Stimulated activated naive CD8-positive, alpha-beta T cell treated with anti-CD3 and anti-CD28 coated beads, Interleukin-15, Interleukin-2, amounts not matched to agents 100 ng/mL and 50 ng/mL, for 24 hours (primary cell): Measurements from ENCODE around the gene SMAD3.
A peak's percentile ranks its signal among the peaks of the same experiment; 100 is the strongest.

Experiments
- H3K27ac Mint-ChIP-seq: one replicate; pipeline ENCODE4 v1.8.0; 2021; ENCODE audit warnings: mild to moderate bottlenecking, mixed read lengths
- H3K27me3 Mint-ChIP-seq: one replicate; pipeline ENCODE4 v1.8.0; 2021; ENCODE audit warnings: mixed read lengths
- H3K36me3 Mint-ChIP-seq: one replicate; pipeline ENCODE4 v1.8.0; 2021; ENCODE audit warnings: low read depth, mixed read lengths
- H3K4me1 Mint-ChIP-seq: one replicate; pipeline ENCODE4 v1.8.0; 2021; ENCODE audit warnings: low read depth, mixed read lengths
- H3K4me3 Mint-ChIP-seq: one replicate; pipeline ENCODE4 v1.8.0; 2021; ENCODE audit warnings: mild to moderate bottlenecking, mixed read lengths
- H3K9me3 Mint-ChIP-seq: one replicate; pipeline ENCODE4 v1.8.0; 2021; ENCODE audit warnings: mixed read lengths

The SMAD3 gene

GRCh38 chr15:67080118-67080899 lies 14.9 kb downstream of the SMAD3 start:
- no peaks in the 10 kb centered on the region for H3K9me3 Mint-ChIP-seq
- peak overlapping the region; percentile 47 for H3K27ac Mint-ChIP-seq

GRCh38 chr15:67080900-67081431 lies 15.6 kb downstream of the SMAD3 start:
- H3K36me3 Mint-ChIP-seq, result peaks cover 15% of the 10 kb centered on the region
- peak overlapping the region; percentile 47 for H3K27ac Mint-ChIP-seq
- H3K9me3 Mint-ChIP-seq, result no peaks in the 10 kb centered on the region
- peak overlapping the region; percentile 40 for H3K4me3 Mint-ChIP-seq
- H3K4me1 Mint-ChIP-seq, result peaks cover 95% of the 10 kb centered on the region
- H3K27me3 Mint-ChIP-seq, result no peaks in the 10 kb centered on the region

More at GRCh38 chr15:67080118-67080899, 14.9 kb downstream of the SMAD3 start:
- Mint-ChIP-seq H3K4me3 (peak overlapping the region; percentile 40), H3K36me3 (peaks cover 18% of the 10 kb centered on the region), H3K27me3 (no peaks in the 10 kb centered on the region), H3K4me1 (peaks cover 95% of the 10 kb centered on the region)

GRCh38 chr15:67082007-67082536 lies 16.7 kb downstream of the SMAD3 start:
- H3K27ac Mint-ChIP-seq, result peak overlapping the region; percentile 59
- peaks cover 95% of the 10 kb centered on the region for H3K4me1 Mint-ChIP-seq
- H3K9me3 Mint-ChIP-seq, result no peaks in the 10 kb centered on the region
- peaks cover 10% of the 10 kb centered on the region for H3K36me3 Mint-ChIP-seq
- no peaks in the 10 kb centered on the region for H3K27me3 Mint-ChIP-seq
- peak overlapping the region; percentile 44 for H3K4me3 Mint-ChIP-seq

- Mint-ChIP-seq H3K9me3 (no peaks in the 10 kb centered on the region), H3K27ac (peak overlapping the region; percentile 72), H3K4me3 (peak overlapping the region; percentile 44), H3K36me3 (peaks cover 10% of the 10 kb centered on the region), H3K4me1 (peaks cover 95% of the 10 kb centered on the region), H3K27me3 (no peaks in the 10 kb centered on the region)
These were observed 17.8 kb downstream of the SMAD3 start for GRCh38 chr15:67083135-67083762.

- Mint-ChIP-seq H3K4me1 (peaks cover 100% of the 10 kb centered on the region), H3K27me3 (no peaks in the 10 kb centered on the region), H3K4me3 (peak overlapping the region; percentile 9), H3K36me3 (peaks cover 9% of the 10 kb centered on the region), H3K9me3 (no peaks in the 10 kb centered on the region), H3K27ac (peak overlapping the region; percentile 79)
These were observed 19.2 kb downstream of the SMAD3 start for GRCh38 chr15:67084561-67084960.

GRCh38 chr15:67085237-67085817 lies 19.9 kb downstream of the SMAD3 start:
- H3K27me3 Mint-ChIP-seq, result no peaks in the 10 kb centered on the region
- H3K4me1 Mint-ChIP-seq, result peaks cover 100% of the 10 kb centered on the region
- H3K27ac Mint-ChIP-seq, result peak overlapping the region; percentile 79
- peak overlapping the region; percentile 55 for H3K4me3 Mint-ChIP-seq
- H3K36me3 Mint-ChIP-seq, result peaks cover 4% of the 10 kb centered on the region
- no peaks in the 10 kb centered on the region for H3K9me3 Mint-ChIP-seq

- H3K36me3 Mint-ChIP-seq, result peaks cover 4% of the 10 kb centered on the region
- no peaks in the 10 kb centered on the region for H3K9me3 Mint-ChIP-seq
- peak overlapping the region; percentile 55 for H3K4me3 Mint-ChIP-seq
- H3K27me3 Mint-ChIP-seq, result no peaks in the 10 kb centered on the region
- H3K4me1 Mint-ChIP-seq, result peaks cover 100% of the 10 kb centered on the region
- H3K27ac Mint-ChIP-seq, result peak overlapping the region; percentile 79
These were observed 20.6 kb downstream of the SMAD3 start for GRCh38 chr15:67085818-67086636.

- H3K4me1 Mint-ChIP-seq, result peaks cover 100% of the 10 kb centered on the region
- no peaks in the 10 kb centered on the region for H3K9me3 Mint-ChIP-seq
- peaks cover 4% of the 10 kb centered on the region for H3K36me3 Mint-ChIP-seq
- H3K27ac Mint-ChIP-seq, result peak overlapping the region; percentile 79
- H3K27me3 Mint-ChIP-seq, result no peaks in the 10 kb centered on the region
- peak overlapping the region; percentile 32 for H3K4me3 Mint-ChIP-seq
These were observed 21.2 kb downstream of the SMAD3 start for GRCh38 chr15:67086637-67086914.

- peaks cover 100% of the 10 kb centered on the region for H3K4me1 Mint-ChIP-seq
- no peaks in the 10 kb centered on the region for H3K36me3 Mint-ChIP-seq
- no peaks in the 10 kb centered on the region for H3K9me3 Mint-ChIP-seq
- no peak overlapping the region for H3K4me3 Mint-ChIP-seq
- H3K27ac Mint-ChIP-seq, result peak overlapping the region; percentile 46
- no peaks in the 10 kb centered on the region for H3K27me3 Mint-ChIP-seq
These were observed 22.2 kb downstream of the SMAD3 start for GRCh38 chr15:67087507-67088172.

GRCh38 chr15:67089217-67090193 lies 24.1 kb downstream of the SMAD3 start:
- H3K27ac Mint-ChIP-seq, result no peak overlapping the region
- H3K4me3 Mint-ChIP-seq, result no peak overlapping the region
- H3K4me1 Mint-ChIP-seq, result peaks cover 98% of the 10 kb centered on the region
- H3K27me3 Mint-ChIP-seq, result no peaks in the 10 kb centered on the region
- no peaks in the 10 kb centered on the region for H3K9me3 Mint-ChIP-seq
- peaks cover 6% of the 10 kb centered on the region for H3K36me3 Mint-ChIP-seq

GRCh38 chr15:67090297-67091070 lies 25.1 kb downstream of the SMAD3 start:
- peak overlapping the region; percentile 66 for H3K27ac Mint-ChIP-seq
- H3K4me1 Mint-ChIP-seq, result peaks cover 95% of the 10 kb centered on the region
- H3K36me3 Mint-ChIP-seq, result peaks cover 12% of the 10 kb centered on the region
- H3K9me3 Mint-ChIP-seq, result no peaks in the 10 kb centered on the region
- no peaks in the 10 kb centered on the region for H3K27me3 Mint-ChIP-seq
- H3K4me3 Mint-ChIP-seq, result peak overlapping the region; percentile 50

GRCh38 chr15:67091071-67091979 lies 25.9 kb downstream of the SMAD3 start:
- Mint-ChIP-seq H3K27ac (peak overlapping the region; percentile 66), H3K4me3 (peak overlapping the region; percentile 50), H3K4me1 (peaks cover 95% of the 10 kb centered on the region), H3K27me3 (no peaks in the 10 kb centered on the region), H3K9me3 (no peaks in the 10 kb centered on the region), H3K36me3 (peaks cover 17% of the 10 kb centered on the region)
